GM21526 (cell line): ENCODE data around the gene PPME1.
"Not testable (repeated sequence)": the region's sequence is repeated elsewhere in the genome, so short reads cannot be mapped to it uniquely, and the experiment has no call there.

Source experiments
- ATAC-seq: cut with Tn5 transposase; IDR thresholded peaks from one replicate; pipeline ENCODE4 v1.9.1; 2021; ENCODE audit warnings: moderate library complexity; ENCODE audit not compliant: unreplicated experiment, low FRiP score

The PPME1 gene

GRCh38 chr11:74170694-74171629 is at the start of gene PPME1, which contains the start of gene C2CD3:
Gene PPME1 (plus strand): TSS chr11:74171289. CDS start chr11:74171422, 133 bp downstream.
Gene C2CD3 (minus strand): TSS chr11:74171002. CDS start chr11:74170792, 210 bp downstream.
- peak; percentile 87 for ATAC-seq

DNA sequence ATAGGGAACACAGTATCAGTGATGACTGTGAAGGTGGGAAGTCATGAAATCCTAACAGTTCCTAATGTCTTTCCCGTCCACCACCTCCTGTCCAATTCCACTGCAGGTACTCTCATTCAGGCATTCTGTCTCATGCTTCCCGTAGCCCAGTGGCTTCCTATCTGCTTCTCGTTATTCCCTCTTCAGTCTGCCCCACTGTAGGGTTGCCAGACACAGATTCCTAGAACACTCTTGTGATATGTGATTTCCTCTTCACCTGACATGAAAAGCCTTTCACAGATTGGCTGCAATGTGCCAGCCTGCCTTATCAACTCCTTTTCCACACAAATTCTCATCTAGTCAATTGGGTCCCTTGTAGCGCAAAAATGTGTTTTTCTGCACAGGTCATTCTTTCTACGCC is 49.3 kb upstream of the PPME1 start:
- no peak for ATAC-seq

GRCh38 chr11:74123008-74123448 is 48.1 kb upstream of the PPME1 start:
- ATAC-seq = no peak

DNA sequence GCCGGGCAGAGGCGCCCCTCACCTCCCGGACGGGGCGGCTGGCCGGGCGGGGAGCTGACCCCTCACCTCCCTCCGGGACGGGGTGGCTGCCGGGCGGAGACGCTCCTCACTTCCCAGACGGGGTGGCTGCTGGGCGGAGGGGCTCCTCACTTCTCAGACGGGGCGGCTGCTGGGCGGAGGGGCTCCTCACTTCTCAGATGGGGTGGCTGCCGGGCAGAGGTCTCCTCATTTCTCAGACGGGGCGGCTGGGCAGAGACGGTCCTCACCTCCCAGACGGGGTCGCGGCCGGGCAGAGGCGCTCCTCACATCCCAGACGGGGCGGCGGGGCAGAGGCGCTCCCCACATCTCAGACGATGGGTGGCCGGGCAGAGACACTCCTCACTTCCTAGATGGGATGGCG is 42.0 kb upstream of the PPME1 start:
- ATAC-seq = not testable (repeated sequence)

GRCh38 chr11:74132833-74133232 is 38.3 kb upstream of the PPME1 start:
- ATAC-seq = no peak

DNA sequence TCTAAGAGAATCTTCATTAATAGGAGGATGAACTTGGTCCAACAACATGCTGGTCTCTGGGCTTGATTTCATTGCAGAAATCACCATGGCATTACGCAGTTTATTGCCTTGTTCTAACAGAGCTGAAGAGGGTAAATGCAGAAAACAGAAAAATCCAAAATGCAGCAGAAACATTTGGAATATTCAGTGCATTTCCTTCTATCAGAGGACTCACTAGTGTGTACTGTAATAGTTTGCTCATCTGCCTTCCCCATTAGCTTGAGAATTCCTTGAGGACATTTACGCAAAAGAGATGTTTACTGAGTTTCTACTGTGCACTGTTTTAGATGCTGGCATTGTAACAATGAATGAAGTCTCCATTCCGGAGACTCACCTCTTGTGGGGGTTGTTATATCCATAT is 37.7 kb upstream of the PPME1 start:
- no peak for ATAC-seq

DNA sequence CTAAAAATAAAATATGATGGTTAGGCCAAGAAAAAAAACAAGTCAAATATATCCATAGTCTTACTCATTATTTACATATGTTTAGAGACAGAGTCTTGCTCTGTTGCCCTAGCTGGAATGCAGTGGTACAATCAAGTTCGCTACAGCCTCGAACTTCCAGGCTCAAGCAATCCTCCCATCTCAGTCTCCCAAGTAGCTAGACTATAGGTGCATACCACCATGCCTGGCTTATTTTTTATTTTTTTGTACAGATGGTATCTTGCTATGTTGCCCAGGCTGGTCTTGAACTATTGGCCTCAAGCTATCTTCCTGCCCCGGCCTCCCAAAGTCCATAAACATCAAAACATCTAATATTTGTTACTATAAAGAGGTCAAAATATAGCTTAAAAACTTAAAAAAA is 36.4 kb upstream of the PPME1 start:
- ATAC-seq = no peak

GRCh38 chr11:74135127-74135840 is 35.8 kb upstream of the PPME1 start:
- no peak for ATAC-seq

GRCh38 chr11:74138021-74138420 is 33.1 kb upstream of the PPME1 start:
- ATAC-seq = no peak

- ATAC-seq = no peak
Observed at GRCh38 chr11:74138572-74138971, 32.5 kb upstream of the PPME1 start.

DNA sequence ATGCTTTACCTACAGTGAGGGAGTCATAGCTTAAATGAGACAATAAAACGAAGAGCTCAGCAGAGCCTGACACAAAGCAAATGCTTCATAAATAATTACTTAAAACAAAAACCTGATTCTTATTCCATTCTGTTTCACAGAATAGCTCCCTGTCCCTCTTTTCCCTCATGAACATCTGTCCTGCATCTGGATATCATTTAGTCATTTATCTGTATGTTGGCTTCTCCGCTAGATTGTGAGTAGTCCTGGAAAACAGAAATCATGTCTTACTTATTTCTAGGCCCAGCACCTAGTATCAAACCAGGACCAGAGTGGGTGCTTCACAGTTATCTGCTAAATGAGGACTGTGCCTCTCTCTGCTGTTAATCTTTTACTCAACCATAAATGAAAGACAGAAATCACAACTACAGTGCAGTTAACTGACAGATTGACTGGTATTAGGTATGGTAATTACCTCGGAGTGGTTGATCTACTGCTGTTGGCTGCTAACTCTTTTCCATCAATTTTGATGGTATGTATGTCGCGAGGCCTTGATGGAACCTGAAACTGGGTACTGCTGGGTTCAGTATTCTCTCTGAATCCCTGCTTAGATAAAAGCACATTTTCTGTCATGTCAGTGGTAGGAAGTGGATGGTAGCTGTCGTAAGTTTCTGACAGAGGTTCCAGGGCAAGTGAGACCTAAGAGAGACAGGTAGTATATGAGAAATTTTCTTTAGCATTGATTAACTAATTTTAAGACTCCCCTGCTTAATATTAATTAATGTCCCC is 31.8 kb upstream of the PPME1 start:
- no peak for ATAC-seq

- ATAC-seq = not testable (repeated sequence)
Observed at GRCh38 chr11:74139919-74140431, 31.1 kb upstream of the PPME1 start.

DNA sequence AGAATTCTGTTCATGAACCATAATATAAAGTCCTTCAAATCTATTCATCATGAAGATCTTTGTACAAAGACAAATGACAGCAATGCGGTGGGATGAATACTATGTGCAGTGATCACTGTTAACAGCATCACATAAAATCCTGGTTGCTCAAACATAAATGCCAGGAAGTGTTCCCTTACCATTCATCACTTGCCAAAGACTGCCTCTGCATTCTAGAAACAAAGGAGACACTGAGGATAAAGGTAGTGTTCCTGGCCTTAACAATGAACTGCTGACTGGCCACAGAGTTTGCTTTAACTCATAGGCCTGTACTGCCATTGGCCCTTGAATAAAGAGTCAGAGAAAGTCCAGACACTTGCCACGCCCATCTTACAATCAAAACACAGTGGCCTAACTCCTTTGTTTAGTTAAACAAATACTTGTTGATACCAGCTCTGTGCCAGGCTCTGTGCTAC is 29.8 kb upstream of the PPME1 start:
- no peak for ATAC-seq

DNA sequence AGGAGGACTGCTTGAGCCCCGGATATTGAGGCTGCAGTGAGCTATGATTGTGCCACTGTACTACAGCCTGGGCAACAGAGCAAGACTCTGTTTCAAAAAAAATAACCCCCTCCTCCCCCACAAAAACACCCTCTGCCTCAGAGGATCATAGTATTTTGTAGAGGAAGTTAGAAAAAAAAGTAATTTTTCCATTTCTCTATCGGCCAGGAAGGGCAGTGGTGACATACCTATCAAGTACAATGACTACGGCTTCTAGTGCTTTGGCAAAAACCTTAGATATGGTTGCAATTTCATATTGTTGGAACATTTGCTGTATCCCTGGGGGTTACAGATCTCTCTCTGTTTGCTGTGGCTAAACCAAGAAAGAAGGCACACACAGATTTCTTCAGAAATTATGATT is 29.2 kb upstream of the PPME1 start:
- no peak for ATAC-seq

- no peak for ATAC-seq
Observed at GRCh38 chr11:74142624-74143023, 28.5 kb upstream of the PPME1 start.

DNA sequence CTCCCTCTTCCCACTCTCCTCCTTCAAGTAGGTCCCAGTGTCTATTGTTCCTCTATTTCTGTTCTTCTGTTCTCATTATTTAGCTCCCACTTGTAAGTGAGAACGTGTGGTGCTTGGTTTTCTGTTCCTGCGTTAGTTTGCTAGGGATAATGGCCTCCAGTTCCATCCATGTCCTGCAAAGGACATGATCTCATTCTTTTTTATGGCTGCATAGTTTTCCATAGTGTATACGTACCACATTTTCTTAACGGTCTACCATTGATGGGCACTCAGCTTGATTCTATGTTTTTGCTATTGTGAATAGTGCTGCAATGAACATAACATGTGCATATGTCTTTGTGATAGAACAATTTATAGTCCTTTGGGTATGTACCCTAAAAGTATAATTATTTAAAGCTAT is 26.5 kb upstream of the PPME1 start:
- ATAC-seq = no peak

- no peak for ATAC-seq
Observed at GRCh38 chr11:74147199-74147929, 23.7 kb upstream of the PPME1 start.

GRCh38 chr11:74153224-74153623 is 17.9 kb upstream of the PPME1 start:
- ATAC-seq = no peak

- no peak for ATAC-seq
Observed at GRCh38 chr11:74154620-74155281, 16.3 kb upstream of the PPME1 start.
